ENCODE data around the gene ITGBL1.

GRCh38 chr13:101554420-101555125, 102.1 kb downstream of the ITGBL1 start:
- TF ChIP-seq POLR2A (IDR thresholded peaks at IDR 0.05; ENCODE audit: low read length) (no peak), GATA1 (IDR thresholded peaks at IDR 0.05; ENCODE audit: low read depth, low read length) (no peak)

All from erythroblast (primary cell).